GM15510 (cell line): ENCODE results near the gene GCNT2.

ENCODE experiments used
- POLR2A ChIP-seq: IDR thresholded peaks from 3 replicates; pipeline ENCODE4 v1.6.1; 2011; ENCODE audit warnings: borderline replicate concordance; ENCODE audit not compliant: insufficient read length; ENCODE audit errors: extremely low read depth

The GCNT2 gene

DNA sequence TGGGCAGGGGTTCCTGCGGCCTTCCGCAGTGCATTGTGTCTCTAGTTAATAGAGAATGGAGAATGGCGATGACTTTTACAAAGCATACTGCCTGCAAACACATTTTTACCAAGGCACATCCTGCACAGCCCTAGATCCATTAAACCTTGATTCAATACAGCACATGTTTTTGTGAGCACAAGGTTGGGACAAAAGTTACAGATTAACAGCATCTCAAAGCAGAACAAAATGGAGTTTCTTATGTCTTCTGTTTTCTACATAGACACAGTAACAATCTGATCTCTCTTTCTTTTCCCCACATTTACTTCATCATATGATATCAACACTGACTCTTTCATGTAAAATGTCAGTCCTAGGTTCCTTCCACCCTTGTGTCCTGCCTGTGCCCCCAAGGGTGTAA, 63.5 kb downstream of the GCNT2 start:
- TF ChIP-seq POLR2A, result no peak

GRCh38 chr6:10585209-10585845, 64.2 kb downstream of the GCNT2 start:
- no peak for TF ChIP-seq POLR2A

DNA sequence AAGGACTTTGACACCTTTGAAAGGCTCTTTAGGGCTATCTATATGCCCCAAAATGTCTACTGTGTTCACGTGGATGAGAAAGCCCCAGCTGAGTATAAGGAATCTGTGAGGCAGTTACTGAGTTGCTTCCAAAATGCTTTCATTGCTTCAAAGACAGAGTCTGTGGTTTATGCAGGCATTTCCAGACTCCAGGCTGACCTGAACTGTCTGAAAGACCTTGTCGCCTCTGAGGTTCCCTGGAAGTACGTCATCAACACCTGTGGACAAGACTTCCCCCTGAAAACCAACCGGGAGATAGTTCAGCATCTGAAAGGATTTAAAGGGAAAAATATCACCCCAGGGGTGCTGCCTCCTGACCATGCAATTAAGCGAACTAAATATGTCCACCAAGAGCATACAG, 65.2 kb downstream of the GCNT2 start:
- no peak for TF ChIP-seq POLR2A

DNA sequence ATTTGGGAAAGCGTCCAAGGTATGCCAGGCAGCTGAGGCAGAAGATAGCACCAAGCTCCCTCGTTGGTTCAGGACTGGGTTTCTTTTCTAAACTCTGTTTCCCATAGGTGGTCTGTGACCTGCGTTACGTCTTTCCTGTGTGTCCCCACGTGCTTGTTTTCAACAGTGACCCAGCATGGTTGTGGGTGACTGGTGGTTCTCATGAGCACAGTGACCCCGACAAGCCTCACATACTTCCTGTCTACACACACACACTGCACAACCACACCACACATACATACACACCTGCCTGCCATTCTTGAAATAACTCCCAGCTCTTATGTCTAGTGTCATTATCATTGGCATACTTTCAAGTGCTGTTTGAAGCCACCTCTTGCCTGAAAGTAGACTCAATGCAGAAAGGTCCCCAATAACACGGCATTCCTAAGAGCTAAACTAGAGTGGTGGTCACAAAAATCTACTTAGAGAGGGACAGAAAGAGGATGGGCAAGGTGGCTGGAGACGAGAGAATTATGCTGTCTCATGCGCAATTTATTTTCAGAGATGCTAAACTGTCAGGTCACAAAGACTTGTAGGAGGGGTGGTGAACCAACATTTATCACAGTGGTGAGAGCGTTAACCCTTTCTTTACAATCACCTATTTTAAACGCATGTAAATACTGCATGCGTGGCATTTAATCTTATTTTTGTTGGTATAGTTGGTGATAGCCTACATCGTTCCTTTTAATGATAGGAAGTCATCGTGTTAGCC, 66.7 kb downstream of the GCNT2 start:
- TF ChIP-seq POLR2A, result no peak

- TF ChIP-seq POLR2A, result no peak
Observed at GRCh38 chr6:10588562-10589428, 67.6 kb downstream of the GCNT2 start.

DNA sequence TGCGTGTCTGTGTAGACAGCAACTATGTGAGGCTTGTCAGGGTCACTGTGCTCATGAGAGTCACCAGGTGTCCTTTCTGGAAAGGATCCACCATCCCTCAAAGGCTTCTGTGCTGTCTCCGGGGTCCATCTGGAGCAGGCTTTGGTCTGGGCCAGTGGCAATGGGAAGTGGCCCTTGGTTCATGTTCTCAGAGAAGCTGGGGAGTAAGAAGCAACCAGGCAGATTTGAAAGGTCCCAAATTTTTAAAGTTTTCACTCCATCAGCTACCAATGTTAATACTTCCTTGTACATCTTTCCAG, 68.2 kb downstream of the GCNT2 start:
- no peak for TF ChIP-seq POLR2A

- TF ChIP-seq POLR2A, result no peak
Observed at GRCh38 chr6:10589983-10590382, 68.8 kb downstream of the GCNT2 start.

GRCh38 chr6:10591422-10592160, 70.4 kb downstream of the GCNT2 start:
- no peak for TF ChIP-seq POLR2A

- TF ChIP-seq POLR2A, result no peak
Observed at GRCh38 chr6:10595731-10596664, 74.8 kb downstream of the GCNT2 start.

DNA sequence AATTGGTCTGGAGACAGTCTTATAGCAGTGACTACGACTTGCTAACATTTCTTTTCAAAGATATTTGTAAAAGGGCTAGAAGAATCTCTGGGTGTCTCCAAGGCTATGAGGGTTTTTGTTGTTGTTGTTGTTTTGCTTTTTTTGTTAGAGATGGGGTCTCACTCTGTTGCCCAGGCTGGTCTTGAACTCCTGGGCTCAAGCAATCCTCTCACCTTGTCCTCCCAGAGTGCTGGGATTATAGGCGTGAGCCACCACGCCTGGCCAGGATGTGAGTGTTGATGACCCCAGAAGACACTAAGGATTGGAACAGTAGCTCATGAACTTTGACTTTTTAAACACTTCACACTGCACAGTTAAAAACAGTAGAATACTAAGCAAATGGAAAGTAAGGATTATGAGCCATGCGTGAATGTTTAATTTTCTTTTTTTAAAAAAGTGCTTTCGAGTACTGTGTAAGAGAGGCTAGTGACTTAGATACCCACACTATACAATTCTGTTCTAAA, 76.4 kb downstream of the GCNT2 start:
- no peak for TF ChIP-seq POLR2A

GRCh38 chr6:10598084-10598960, 77.2 kb downstream of the GCNT2 start:
- TF ChIP-seq POLR2A, result no peak

DNA sequence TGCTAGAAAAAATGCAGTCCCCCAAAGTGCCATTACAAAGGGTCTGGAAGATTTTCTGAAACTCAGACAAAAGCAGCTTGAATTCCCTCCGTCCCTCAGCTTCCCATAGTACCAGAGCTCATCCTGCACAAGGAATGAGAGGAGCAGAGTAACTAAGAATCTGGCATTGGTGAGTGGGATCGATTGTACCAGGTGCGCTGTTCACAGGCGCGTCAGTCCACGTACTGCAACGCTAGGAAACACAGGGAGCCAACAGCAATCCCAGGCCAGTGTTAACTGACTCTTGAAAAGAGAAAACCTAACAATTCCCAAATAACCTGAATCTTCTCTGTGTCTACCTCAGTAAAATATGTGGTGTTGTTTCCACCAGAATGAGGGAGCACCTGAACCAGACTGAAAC, 77.9 kb downstream of the GCNT2 start:
- no peak for TF ChIP-seq POLR2A

DNA sequence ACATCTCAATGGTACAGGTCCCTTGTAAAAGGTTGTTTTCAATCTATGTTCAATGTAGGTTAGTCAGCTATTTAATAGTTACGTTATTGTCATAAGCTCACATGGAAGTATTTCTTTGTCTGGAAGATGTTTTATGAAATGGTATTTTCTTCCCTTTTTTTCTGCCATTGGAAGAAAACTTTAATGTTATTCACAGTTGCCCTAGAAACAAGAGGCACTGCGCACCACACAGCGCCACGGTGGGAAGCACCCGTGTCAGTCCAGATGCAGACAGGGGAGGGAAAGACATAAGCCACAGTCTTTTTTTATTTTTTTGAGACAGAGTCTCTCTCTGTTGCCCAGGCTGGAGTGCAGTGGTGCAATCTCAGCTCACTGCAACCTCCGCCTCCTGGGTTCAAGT, 82.1 kb downstream of the GCNT2 start:
- TF ChIP-seq POLR2A, result no peak

GRCh38 chr6:10609038-10609437, 87.9 kb downstream of the GCNT2 start:
- no peak for TF ChIP-seq POLR2A

DNA sequence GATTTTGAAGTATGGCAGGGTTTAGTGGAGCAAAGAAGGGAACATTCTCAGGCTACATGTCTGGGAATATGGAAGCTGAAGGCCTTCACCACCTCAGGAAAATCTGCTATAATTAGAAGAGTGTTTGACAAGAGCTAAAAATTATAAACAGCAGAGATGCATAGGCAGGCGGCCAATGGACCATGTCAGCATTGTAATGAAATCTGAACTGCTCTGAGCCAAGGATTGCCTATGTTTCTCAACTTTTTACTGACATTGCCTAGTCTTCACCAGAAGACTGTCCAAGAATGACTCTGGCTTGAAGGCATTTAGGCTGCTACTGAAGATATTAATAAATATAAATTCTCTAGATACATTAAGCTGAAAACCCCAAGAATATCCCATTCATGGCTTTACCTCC, 89.1 kb downstream of the GCNT2 start:
- TF ChIP-seq POLR2A, result no peak
